Mammary epithelial cell (primary cell): ENCODE data around the gene OVCH1.

ENCODE experiments used
- EZH2 ChIP-seq: IDR thresholded peaks from 2 replicates; pipeline ENCODE4 v1.6.1; 2012; ENCODE audit warnings: low read length, inconsistent platforms, borderline replicate concordance
- TF ChIP-seq, protein P1 (sequence below), 2 donors: IDR thresholded peaks in 1 of 2; conservative IDR thresholded peaks in 1 of 2; 2 replicates each; pipeline ENCODE4 v1.5.1; 2011 to 2012; ENCODE audit warnings: inconsistent platforms in 2 of 2, low read length in 2 of 2, mild to moderate bottlenecking in 2 of 2, control low read depth in 1 of 2, low read depth in 1 of 2; ENCODE audit not compliant: insufficient read depth in 1 of 2; ENCODE audit errors: extremely low read depth in 1 of 2

GRCh38 chr12:29439506-29439905 lies 58.0 kb downstream of the OVCH1 start:
- TF ChIP-seq, protein P1, sequence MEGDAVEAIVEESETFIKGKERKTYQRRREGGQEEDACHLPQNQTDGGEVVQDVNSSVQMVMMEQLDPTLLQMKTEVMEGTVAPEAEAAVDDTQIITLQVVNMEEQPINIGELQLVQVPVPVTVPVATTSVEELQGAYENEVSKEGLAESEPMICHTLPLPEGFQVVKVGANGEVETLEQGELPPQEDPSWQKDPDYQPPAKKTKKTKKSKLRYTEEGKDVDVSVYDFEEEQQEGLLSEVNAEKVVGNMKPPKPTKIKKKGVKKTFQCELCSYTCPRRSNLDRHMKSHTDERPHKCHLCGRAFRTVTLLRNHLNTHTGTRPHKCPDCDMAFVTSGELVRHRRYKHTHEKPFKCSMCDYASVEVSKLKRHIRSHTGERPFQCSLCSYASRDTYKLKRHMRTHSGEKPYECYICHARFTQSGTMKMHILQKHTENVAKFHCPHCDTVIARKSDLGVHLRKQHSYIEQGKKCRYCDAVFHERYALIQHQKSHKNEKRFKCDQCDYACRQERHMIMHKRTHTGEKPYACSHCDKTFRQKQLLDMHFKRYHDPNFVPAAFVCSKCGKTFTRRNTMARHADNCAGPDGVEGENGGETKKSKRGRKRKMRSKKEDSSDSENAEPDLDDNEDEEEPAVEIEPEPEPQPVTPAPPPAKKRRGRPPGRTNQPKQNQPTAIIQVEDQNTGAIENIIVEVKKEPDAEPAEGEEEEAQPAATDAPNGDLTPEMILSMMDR (conservative IDR thresholded peaks at IDR 0.05 in 1 of 2, IDR thresholded peaks at IDR 0.05 in 1 of 2; ENCODE audit: extremely low read depth in 1 of 2, insufficient read depth in 1 of 2, low read depth in 1 of 2, low read length in 2 of 2): no peak
- TF ChIP-seq EZH2: no peak
